Amygdala (tissue), 56 donors: ENCODE results near the gene HERC3.
A peak's percentile ranks its signal among the peaks of the same experiment; 100 is the strongest.
"Not testable (repeated sequence)": the region's sequence is repeated elsewhere in the genome, so short reads cannot be mapped to it uniquely, and the experiment has no call there.

Source experiments
- DNase-seq, 56 donors: peaks; one replicate each; lab custom pipeline; 2025; lab: John Stamatoyannopoulos, UW

The HERC3 gene

GRCh38 chr4:88605736-88606135 is 13.5 kb downstream of the HERC3 start:
- no peak for DNase-seq

GRCh38 chr4:88606832-88607231 is 14.6 kb downstream of the HERC3 start:
- DNase-seq, result no peak

- DNase-seq, result no peak
Measured at GRCh38 chr4:88609387-88609786, 17.1 kb downstream of the HERC3 start.

DNA sequence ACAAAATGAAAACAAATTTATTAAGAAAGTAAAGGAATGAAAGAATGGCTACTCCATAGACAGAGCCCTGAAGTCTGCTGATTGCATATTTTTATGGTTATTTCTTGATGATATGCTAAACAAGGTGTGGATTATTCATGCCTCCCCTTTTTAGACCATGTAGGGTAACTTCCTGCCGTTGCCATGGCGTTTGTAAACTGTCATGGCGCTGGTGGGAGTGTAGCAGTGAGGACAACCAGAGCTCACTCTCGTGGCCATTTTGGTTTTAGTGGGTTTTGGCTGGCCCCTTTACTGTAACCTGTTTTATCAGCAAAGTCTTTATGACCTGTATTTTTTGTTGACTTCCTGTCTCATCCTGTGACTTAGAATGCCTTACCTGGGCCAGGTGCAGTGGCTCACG is 17.5 kb downstream of the HERC3 start:
- DNase-seq, result not testable (repeated sequence)

DNA sequence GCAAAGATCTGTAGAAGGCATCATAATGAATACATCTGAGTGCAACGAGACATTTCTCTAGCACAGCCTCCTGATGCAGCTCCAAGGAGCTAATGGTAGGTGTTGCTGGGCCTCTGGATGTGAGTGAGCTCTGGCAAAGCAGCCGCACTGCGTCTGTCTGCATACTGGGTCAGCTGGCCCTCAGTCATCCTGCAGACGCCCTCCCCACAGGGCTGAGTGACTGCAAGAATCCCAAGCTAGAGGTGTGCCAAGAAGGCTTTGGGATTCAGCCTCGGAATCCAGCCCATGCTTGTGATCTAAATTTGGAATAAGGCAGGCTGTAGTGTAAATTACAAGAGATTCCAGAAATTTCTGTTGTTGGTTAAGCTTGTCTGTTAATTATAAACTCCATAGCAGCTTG is 18.5 kb downstream of the HERC3 start:
- peak in 30 of 56 donors; percentile 2 to 63 (median 20) for DNase-seq

GRCh38 chr4:88613417-88613875 is 21.2 kb downstream of the HERC3 start:
- no peak for DNase-seq

- no peak for DNase-seq
Measured at GRCh38 chr4:88614058-88614457, 21.8 kb downstream of the HERC3 start.

DNA sequence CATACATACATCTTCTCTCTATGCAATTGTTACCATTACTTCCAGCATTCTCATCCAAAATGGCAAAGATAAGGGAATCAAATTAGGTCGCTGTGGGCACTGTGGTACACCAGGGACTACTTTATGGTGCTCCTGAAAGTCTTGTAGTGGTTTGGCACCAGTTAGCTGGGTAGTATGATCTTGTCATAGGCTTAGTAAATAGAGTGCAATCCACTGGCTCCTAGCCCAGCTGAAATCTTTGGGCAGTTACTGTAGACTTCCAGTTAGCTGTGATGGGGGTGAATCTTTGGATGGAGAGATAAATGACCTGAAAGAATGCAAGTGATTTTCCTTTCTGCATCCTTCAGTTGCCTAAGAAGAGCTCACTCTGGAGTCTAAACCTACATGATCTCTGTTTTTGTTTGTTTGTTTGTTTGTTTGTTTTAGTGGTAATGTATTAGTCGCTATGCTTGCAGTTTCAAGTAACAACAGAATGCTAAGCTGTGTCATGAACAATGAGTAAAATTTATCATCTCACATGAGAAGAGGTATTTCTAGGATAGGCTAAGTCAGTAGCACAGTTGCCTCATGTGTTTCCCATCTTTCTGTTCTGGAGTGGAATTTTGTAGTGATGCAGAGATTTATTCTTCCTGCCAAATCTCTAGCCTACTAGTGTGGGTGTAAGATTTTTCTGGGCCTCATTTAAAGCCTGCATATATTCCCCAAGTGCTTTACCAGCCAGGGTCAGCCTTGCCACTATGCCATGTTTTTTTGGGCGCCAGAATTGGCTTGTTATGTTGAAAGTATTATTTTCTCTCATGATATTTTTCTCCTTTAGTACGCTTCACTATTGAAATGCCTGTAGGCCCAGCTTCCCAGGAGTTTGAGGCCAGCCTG is 24.2 kb downstream of the HERC3 start:
- no peak for DNase-seq

- no peak for DNase-seq
Measured at GRCh38 chr4:88618782-88619485, 26.7 kb downstream of the HERC3 start.

GRCh38 chr4:88619971-88620370 is 27.7 kb downstream of the HERC3 start:
- DNase-seq, result no peak

GRCh38 chr4:88621763-88622327 is 29.6 kb downstream of the HERC3 start:
- DNase-seq, result no peak

GRCh38 chr4:88623097-88623496 is 30.8 kb downstream of the HERC3 start:
- no peak for DNase-seq

- DNase-seq, result peak in 5 of 56 donors; percentile 2 to 12 (median 6)
Measured at GRCh38 chr4:88628746-88629145, 36.5 kb downstream of the HERC3 start.

DNA sequence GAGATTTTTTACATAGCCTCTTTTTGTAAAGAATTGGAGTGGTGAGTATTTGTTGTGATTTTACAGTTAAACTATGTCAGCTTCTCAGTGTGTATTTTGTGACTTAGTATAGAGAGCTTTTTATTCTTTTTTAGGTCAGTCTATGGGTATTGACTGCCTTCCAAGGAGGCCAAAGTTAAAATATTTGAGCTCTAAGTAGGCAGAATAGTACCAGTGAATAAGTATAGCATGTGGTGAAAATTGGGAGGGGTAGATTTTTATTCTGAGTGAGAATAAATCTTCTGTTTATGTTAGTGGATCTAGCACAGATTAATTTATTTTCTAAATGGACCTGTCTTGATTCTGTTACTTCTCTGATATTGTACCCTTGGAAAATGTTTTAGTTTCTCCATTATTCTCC is 37.5 kb downstream of the HERC3 start:
- DNase-seq, result no peak

DNA sequence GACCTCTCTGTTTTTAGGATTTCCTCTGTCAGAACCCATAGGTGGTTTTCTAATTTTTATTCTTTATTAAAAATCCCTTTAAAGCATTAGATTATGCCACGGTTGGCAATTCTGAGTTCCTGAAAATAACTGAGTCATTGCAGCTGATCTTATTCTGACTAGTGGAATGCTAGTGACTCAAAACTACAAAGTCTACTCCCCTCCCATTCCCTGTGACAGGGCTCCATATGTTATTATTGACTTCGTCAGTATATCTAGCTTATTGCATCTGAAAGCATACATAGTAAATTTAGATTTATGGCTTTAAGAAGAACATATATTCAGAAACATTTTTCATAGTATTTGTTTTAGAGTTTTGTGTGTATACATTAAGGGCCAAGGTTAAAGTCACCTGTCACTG is 38.5 kb downstream of the HERC3 start:
- no peak for DNase-seq

- DNase-seq, result no peak
Measured at GRCh38 chr4:88643932-88644331, 51.7 kb downstream of the HERC3 start.

DNA sequence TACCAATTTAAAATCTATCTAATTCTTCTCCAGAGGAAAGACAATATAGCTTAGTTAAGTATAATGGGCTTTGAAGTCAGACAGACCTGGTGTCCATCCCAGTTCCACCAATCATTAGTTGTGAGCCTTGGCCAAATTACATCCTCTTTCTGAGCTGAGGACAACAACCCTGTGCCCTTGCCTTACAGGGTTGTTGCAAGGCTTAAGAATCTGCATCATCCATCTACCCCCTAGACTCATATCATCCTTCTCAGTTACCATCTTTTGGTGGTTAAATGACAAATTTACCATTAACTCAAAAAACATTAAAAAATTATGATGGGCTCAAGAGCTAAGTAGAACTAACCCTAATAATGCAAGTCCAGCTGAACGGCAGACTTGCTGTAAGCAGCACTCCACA is 53.7 kb downstream of the HERC3 start:
- no peak for DNase-seq

GRCh38 chr4:88646528-88647280 is 54.4 kb downstream of the HERC3 start:
- DNase-seq, result no peak

- DNase-seq, result no peak
Measured at GRCh38 chr4:88649716-88650115, 57.4 kb downstream of the HERC3 start.

- no peak for DNase-seq
Measured at GRCh38 chr4:88653371-88653946, 61.2 kb downstream of the HERC3 start.
